SK-N-SH (cell line): ENCODE data around the gene NFKBIE. TPM values are rescaled to one million over a fixed set of nuclear protein-coding genes. Genes with fewer than 3 reads are reported as not detected.
A peak's percentile ranks its signal among the peaks of the same experiment; 100 is the strongest.

Experiments used
- CTCF ChIA-PET: fragments of 300-600, 350-600 bp; formaldehyde crosslinking; extraction: SDS; loops from one replicate; lab custom pipeline; 2021; lab: Yijun Ruan, JAX
- POLR2A ChIA-PET: fragments of 350-600 bp; sonication (Branson Sonifier 250); formaldehyde crosslinking; extraction: SDS; loops from one replicate; lab custom pipeline; 2020; ENCODE audit warnings: antibody characterized with exemption, inconsistent platforms; lab: Yijun Ruan, JAX
- DNase-seq: peaks from one replicate; pipeline ENCODE4 v3.0.0; 2012
- H2AFZ ChIP-seq: fragments of 200-600 bp; sonication (generic); 2 replicates; pipeline ENCODE4 v1.8.1; 2016; ENCODE audit warnings: antibody characterized with exemption, mild to moderate bottlenecking, low read depth
- H3F3A ChIP-seq: fragments of 200-600 bp; sonication (generic); replicated peaks from 2 replicates; pipeline ENCODE3; 2016; ENCODE audit warnings: antibody characterized with exemption, mild to moderate bottlenecking; ENCODE audit not compliant: insufficient read depth
- H3K27ac ChIP-seq, 2 experiments: fragments of 200-500 bp in 1 of 2; fragments of 200-600 bp in 1 of 2; sonication (Bioruptor generic) in 1 of 2; sonication (generic), shearing (Covaris generic) in 1 of 2; 2 replicates each; pipeline versions ENCODE4 v1.5.1 to v1.6.1; 2014 to 2016; ENCODE audit warnings: low read depth in 2 of 2, inconsistent platforms in 1 of 2, low read length in 1 of 2, mild to moderate bottlenecking in 1 of 2, mixed read lengths in 1 of 2
- H3K27me3 ChIP-seq: fragments of 200-600 bp; sonication (generic), shearing (Covaris generic); 2 replicates; pipeline ENCODE4 v1.6.1; 2016; ENCODE audit warnings: mixed run types; ENCODE audit not compliant: insufficient read depth
- H3K36me3 ChIP-seq, 2 experiments: fragments of 200-500 bp in 1 of 2; fragments of 200-600 bp in 1 of 2; sonication (Bioruptor generic) in 1 of 2; sonication (generic) in 1 of 2; replicated peaks in 1 of 2; 2 replicates each; pipeline versions ENCODE3 to v1.5.1; 2014 to 2016; ENCODE audit warnings: low read length in 1 of 2, mild to moderate bottlenecking in 1 of 2; ENCODE audit not compliant: insufficient read depth in 2 of 2, control insufficient read depth in 1 of 2
- H3K4me1 ChIP-seq, 2 experiments: fragments of 200-500 bp in 1 of 2; fragments of 200-600 bp in 1 of 2; sonication (Bioruptor generic) in 1 of 2; sonication (generic), shearing (Covaris generic) in 1 of 2; 2 replicates each; pipeline versions ENCODE4 v1.5.1 to v1.6.1; 2014 to 2016; ENCODE audit warnings: low read depth in 1 of 2, low read length in 1 of 2, mixed run types in 1 of 2; ENCODE audit not compliant: insufficient read depth in 2 of 2, control insufficient read depth in 1 of 2
- H3K4me2 ChIP-seq: fragments of 200-600 bp; sonication (generic), shearing (Covaris generic); 2 replicates; pipeline ENCODE4 v1.6.1; 2017; ENCODE audit warnings: mixed run types
- H3K4me3 ChIP-seq, 2 experiments: fragments of 200-500 bp in 1 of 2; fragments of 200-600 bp in 1 of 2; sonication (Bioruptor generic) in 1 of 2; sonication (generic), shearing (Covaris generic) in 1 of 2; 2 replicates each; pipeline versions ENCODE4 v1.5.1 to v1.8.1; 2014 to 2016; ENCODE audit warnings: low read depth in 2 of 2, inconsistent platforms in 1 of 2, low read length in 1 of 2, mild to moderate bottlenecking in 1 of 2, mixed read lengths in 1 of 2, moderate library complexity in 1 of 2
- H3K79me2 ChIP-seq: fragments of 200-600 bp; sonication (generic); 2 replicates; pipeline ENCODE4 v1.8.1; 2017; ENCODE audit warnings: mild to moderate bottlenecking; ENCODE audit not compliant: insufficient read depth
- H3K9ac ChIP-seq: fragments of 200-600 bp; sonication (generic); 2 replicates; pipeline ENCODE4 v1.6.1; 2017; ENCODE audit warnings: mixed run types
- H3K9me2 ChIP-seq: fragments of 200-600 bp; sonication (generic); 2 replicates; pipeline ENCODE4 v1.6.1; 2017; ENCODE audit warnings: mixed run types
- H3K9me3 ChIP-seq: fragments of 200-600 bp; sonication (generic); 2 replicates; pipeline ENCODE4 v1.6.1; 2017; ENCODE audit warnings: mixed run types, mild to moderate bottlenecking, moderate library complexity
- H4K20me1 ChIP-seq: fragments of 200-600 bp; sonication (generic); 2 replicates; pipeline ENCODE4 v1.6.1; 2017; ENCODE audit warnings: mild to moderate bottlenecking, mixed run types; ENCODE audit not compliant: insufficient read depth
- CHD2 ChIP-seq: fragments of 150-350 bp; IDR thresholded peaks from 2 replicates; pipeline ENCODE4 v1.6.1; 2018; ENCODE audit warnings: low read length; ENCODE audit not compliant: partially characterized antibody
- ELF1 ChIP-seq: IDR thresholded peaks from 2 replicates; pipeline ENCODE4 v1.4.0; 2012
- EP300 ChIP-seq, 2 experiments: IDR thresholded peaks; 2 replicates each; pipeline versions ENCODE4 v1.4.0 to v1.6.1; 2012; ENCODE audit warnings: borderline replicate concordance in 1 of 2, low read depth in 1 of 2, low read length in 1 of 2
- FOXJ3 ChIP-seq: sonication (generic); formaldehyde crosslinking; IDR thresholded peaks from 2 replicates; pipeline ENCODE4 v1.5.1; 2020; ENCODE audit warnings: mild to moderate bottlenecking, missing genetic modification reagents
- FOXM1 ChIP-seq: IDR thresholded peaks from 2 replicates; pipeline ENCODE4 v1.4.0; 2012; ENCODE audit warnings: low read depth, mild to moderate bottlenecking
- GATA2 ChIP-seq: sonication (generic); formaldehyde crosslinking; IDR thresholded peaks from 2 replicates; pipeline ENCODE4 v1.5.0; 2020; ENCODE audit warnings: mild to moderate bottlenecking, missing genetic modification reagents
- JUND ChIP-seq: IDR thresholded peaks from 2 replicates; pipeline ENCODE4 v1.4.0; 2012
- MXI1 ChIP-seq: IDR thresholded peaks from 2 replicates; pipeline ENCODE4 v1.6.1; 2012; ENCODE audit warnings: mild to moderate bottlenecking, low read depth, low read length, improper control_type of control experiment
- PBX3 ChIP-seq: IDR thresholded peaks from 2 replicates; pipeline ENCODE4; 2012
- POLR2AphosphoS5 ChIP-seq: IDR thresholded peaks from 2 replicates; pipeline ENCODE4 v1.6.1; 2012; ENCODE audit warnings: low read depth, low read length
- RAD21 ChIP-seq: IDR thresholded peaks from 2 replicates; pipeline ENCODE4 v1.6.1; 2012; ENCODE audit warnings: mild to moderate bottlenecking, low read length
- REST ChIP-seq: IDR thresholded peaks from 2 replicates; pipeline ENCODE4 v1.6.1; 2012; ENCODE audit warnings: mild to moderate bottlenecking, low read depth, low read length, moderate library complexity
- SMC3 ChIP-seq: IDR thresholded peaks from 2 replicates; pipeline ENCODE4 v1.6.1; 2012; ENCODE audit warnings: low read depth, low read length, improper control_type of control experiment
- TAF1 ChIP-seq: IDR thresholded peaks from 2 replicates; pipeline ENCODE4 v1.6.1; 2012; ENCODE audit warnings: low read depth, mild to moderate bottlenecking, low read length, moderate library complexity, borderline replicate concordance
- TCF12 ChIP-seq: IDR thresholded peaks from 2 replicates; pipeline ENCODE4 v1.4.0; 2012
- TEAD4 ChIP-seq: IDR thresholded peaks from 2 replicates; pipeline ENCODE4 v1.4.0; 2012; ENCODE audit warnings: mild to moderate bottlenecking, borderline replicate concordance; ENCODE audit not compliant: insufficient read depth
- USF1 ChIP-seq: IDR thresholded peaks from 2 replicates; pipeline ENCODE4 v1.4.0; 2012; ENCODE audit warnings: low read depth, borderline replicate concordance
- WGBS: methylation state at CpG from one replicate; pipeline ENCODE4 v1.1.6; 2017; ENCODE audit warnings: low lambda C conversion rate; 5-methylcytosine and 5-hydroxymethylcytosine counted together
- polyA plus RNA-seq, 3 experiments: library from polyadenylated mRNA; depleted of rRNA; stranded (reverse); fragments of >200 nt; gene quantifications; 2 replicates each; pipeline ENCODE4 v1.2.3, GENCODE V29; 2012

The NFKBIE gene
- polyA plus RNA-seq, 1 of the 3 experiments (the other 2 are of a cell fraction), result 5.8 TPM

GRCh38 chr6:44298864-44299263 lies 33.5 kb upstream of the NFKBIE start:
- H3K9me2 ChIP-seq, result no peaks in the 10 kb centered on the region
- WGBS, result 95% methylated on average over 3 of the region's 3 CpGs
- H3K27me3 ChIP-seq, result peaks cover 16% of the 10 kb centered on the region; the same call in 1 of the 2 replicates
- TF ChIP-seq POLR2AphosphoS5 (no peak), FOXJ3 (CRISPR knock-in tag) (no peak), MXI1 (no peak), PBX3 (no peak), REST (no peak), USF1 (no peak), JUND (no peak), RAD21 (no peak), ELF1 (no peak), GATA2 (CRISPR knock-in tag) (no peak), TAF1 (no peak), TEAD4 (no peak), FOXM1 (no peak), TCF12 (no peak), CHD2 (no peak), SMC3 (no peak), EP300 (IDR thresholded peaks at IDR 0.05; ENCODE audit: borderline replicate concordance in 1 of 2, low read depth in 1 of 2, low read length in 1 of 2) (no peak)
- no peak overlapping the region for H2AFZ ChIP-seq
- no peak overlapping the region for H3K27ac ChIP-seq
- no peaks in the 10 kb centered on the region for H4K20me1 ChIP-seq
- no peak overlapping the region for H3K4me2 ChIP-seq
- DNase-seq, result peak; percentile 19
- CTCF ChIA-PET, result interaction anchor here (0.9 to 16.5 kb wide), 7 partner anchors 11 to 40 kb away, joined by 3 to 238 read pairs (median 6); partner anchors contain the start of genes AARS2, NFKBIE and TMEM151B
- POLR2A ChIA-PET, result interaction anchor here (0.6 to 1.1 kb wide), 4 partner anchors 10 to 43 kb away, joined by 3 to 4 read pairs (median 4); partner anchors contain the start of genes SPATS1 and TMEM151B
- no peaks in the 10 kb centered on the region for H3K79me2 ChIP-seq
- H3K4me3 ChIP-seq, result no peak overlapping the region
- H3K9me3 ChIP-seq, result no peaks in the 10 kb centered on the region
- no peak overlapping the region for H3K9ac ChIP-seq
- peaks cover 0 to 15% of the 10 kb centered on the region in 2 experiments; a peak in 1 of 4 replicates for H3K4me1 ChIP-seq
- no peaks in the 10 kb centered on the region for H3F3A ChIP-seq
- H3K36me3 ChIP-seq, result peaks cover 5 to 22% of the 10 kb centered on the region in 2 experiments
